Transverse colon (tissue), 4 donors: ENCODE measurements around the gene DAB2IP. TPM values are rescaled to one million over a fixed set of nuclear protein-coding genes. Genes with fewer than 3 reads are reported as not detected.

Experiments
- DNase-seq: peaks from one replicate; pipeline ENCODE4 v3.0.0-alpha.2; 2019
- H3K27ac ChIP-seq, 4 donors: fragments of 200-600 bp; sonication (generic); 2 replicates each; pipeline ENCODE4 v1.5.1; 2016 to 2018; ENCODE audit warnings: inconsistent platforms in 4 of 4
- H3K27me3 ChIP-seq: fragments of 200-600 bp; sonication (generic); 2 replicates; pipeline ENCODE4 v1.5.1; 2017; ENCODE audit warnings: inconsistent platforms
- H3K36me3 ChIP-seq, 4 donors: fragments of 200-600 bp; sonication (generic); 2 replicates each; pipeline ENCODE4 v1.5.1; 2017 to 2019; ENCODE audit warnings: inconsistent platforms in 4 of 4
- H3K4me1 ChIP-seq, 4 donors: fragments of 200-600 bp; sonication (generic); 2 replicates each; pipeline ENCODE4 v1.5.1; 2017 to 2020; ENCODE audit warnings: inconsistent platforms in 4 of 4
- H3K4me3 ChIP-seq, 4 donors: fragments of 200-600 bp; sonication (generic); 1 replicate in 1 of 4; 2 replicates in 3 of 4; pipeline versions ENCODE4 v1.5.1 to v1.6.1; 2017 to 2019; ENCODE audit warnings: inconsistent platforms in 4 of 4
- H3K9me3 ChIP-seq, 2 donors: fragments of 200-600 bp; sonication (generic); 2 replicates each; pipeline ENCODE4 v1.5.1; 2017 to 2019; ENCODE audit warnings: inconsistent platforms in 2 of 2
- CTCF ChIP-seq, 5 experiments: fragments of 200-600 bp in 3 of 5; fragments of 450-650 bp in 2 of 5; sonication (generic) in 3 of 5; IDR thresholded peaks; 1 replicate in 2 of 5; 2 replicates in 3 of 5; pipeline ENCODE4 v1.5.1; 2016 to 2017; ENCODE audit warnings: antibody characterized with exemption in 5 of 5, inconsistent platforms in 3 of 5, mild to moderate bottlenecking in 2 of 5, moderate library complexity in 1 of 5
- EP300 ChIP-seq: sonication (generic); formaldehyde crosslinking; IDR thresholded peaks from one replicate; pipeline ENCODE4 v1.6.1; 2017; ENCODE audit warnings: antibody characterized with exemption, low read depth
- POLR2A ChIP-seq: fragments of 450-650 bp; IDR thresholded peaks from one replicate; pipeline ENCODE4 v1.6.1; 2016; ENCODE audit warnings: antibody characterized with exemption, mild to moderate bottlenecking, moderate library complexity
- POLR2AphosphoS5 ChIP-seq, 3 donors: sonication (generic); formaldehyde crosslinking; IDR thresholded peaks; one replicate each; pipeline ENCODE4 v1.6.1; 2016; ENCODE audit warnings: antibody characterized with exemption in 3 of 3
- WGBS, 2 donors: methylation state at CpG; one replicate each; pipeline ENCODE4 v1.1.5; 2018; ENCODE audit warnings: low coverage in 1 of 2; 5-methylcytosine and 5-hydroxymethylcytosine counted together
- in situ Hi-C, 4 donors: fragments of 200-750 bp; cut with MboI; loops; one replicate each; pipeline versions ENCODE4 v1.15.0 to v1.15.1; 2017; ENCODE audit warnings: low sequenced_read_pairs in 3 of 4, low pct_ligation_motif_present in 1 of 4, low pct_unique_long_range_greater_than_20kb in 1 of 4
- intact Hi-C: fragments of 100-400 bp; cut with DNase I; formaldehyde crosslinking; loops from one replicate; pipeline ENCODE4 v1.15.1; 2023; ENCODE audit warnings: low total_unique reads
- total RNA-seq, 4 donors: library from RNA; depleted of rRNA; stranded (reverse); fragments of >200 nt; gene quantifications; one replicate each; pipeline ENCODE4 v1.1.0, GENCODE V29; 2016

The DAB2IP gene
- total RNA-seq, 4 donors from 2014 or later = 84.2 to 159 (median 90.7) TPM

DNA sequence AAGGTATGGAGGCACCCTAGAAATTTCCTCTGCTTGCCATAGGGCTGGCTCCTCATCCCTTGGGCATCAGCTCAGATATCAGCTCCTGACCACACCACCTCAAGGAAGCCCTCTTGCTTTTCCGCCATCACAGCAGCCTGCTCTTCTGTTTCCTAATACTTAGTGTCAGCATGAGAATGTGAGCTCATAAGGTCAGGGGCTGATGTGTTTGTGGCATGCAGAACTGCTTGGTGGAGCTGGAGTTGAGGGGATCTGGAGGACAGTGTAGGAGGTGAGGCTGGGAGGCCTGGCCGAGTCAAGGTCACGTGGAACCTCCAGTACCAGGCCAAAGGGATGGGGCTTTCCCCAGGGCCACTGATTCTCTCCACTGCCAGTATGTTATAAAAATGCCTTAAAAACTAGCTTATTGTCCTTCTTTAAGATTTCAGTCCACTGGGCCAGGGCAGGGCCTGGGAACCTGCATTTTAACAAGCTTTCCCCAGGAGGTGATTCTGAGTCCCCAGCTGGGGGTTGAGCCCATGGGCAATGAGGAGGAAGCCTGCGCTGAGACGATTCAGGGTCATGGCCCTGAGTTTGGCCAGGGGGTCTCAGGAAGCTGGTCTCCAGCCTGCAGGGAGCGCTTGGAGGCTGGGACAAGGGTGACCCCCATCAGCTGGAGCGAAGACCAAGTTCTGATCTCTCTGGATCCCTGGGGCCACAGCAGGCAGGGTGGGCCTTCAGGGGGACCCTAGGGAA, 28.6 kb downstream of the DAB2IP start:
- DNase-seq = no peak
- H3K27ac ChIP-seq = no peak overlapping the region
- intact Hi-C loops (no loop called here), in situ Hi-C loops (loop anchor here in 3 of 4 donors (10.0 to 25.0 kb wide), 4 partner anchors 125 to 315 kb away; no protein-coding TSS in a partner anchor)
- H3K9me3 ChIP-seq = no peaks in the 10 kb centered on the region
- whole genome bisulfite sequencing, 2 donors = 94 to 96% methylated on average over 2 to 7 of the region's 7 CpGs
- TF ChIP-seq POLR2AphosphoS5 (IDR thresholded peaks at IDR 0.05) = no peak
- no peak for TF ChIP-seq CTCF (IDR thresholded peaks at IDR 0.05)
- no peak for TF ChIP-seq EP300
- TF ChIP-seq POLR2A = no peak
- H3K4me1 ChIP-seq = peaks cover 0 to 9% (median 4%) of the 10 kb centered on the region in 4 donors
- H3K36me3 ChIP-seq = peaks cover 0 to 4% (median 0%) of the 10 kb centered on the region in 4 donors
- H3K27me3 ChIP-seq = no peaks in the 10 kb centered on the region
- no peak overlapping the region for H3K4me3 ChIP-seq

GRCh38 chr9:121681404-121681803, 30.0 kb downstream of the DAB2IP start:
- intact Hi-C loops (no loop called here), in situ Hi-C loops (loop anchor here in 3 of 4 donors (10.0 to 25.0 kb wide), 4 partner anchors 127 to 313 kb away; no protein-coding TSS in a partner anchor)
- Histone ChIP-seq H3K36me3 (peaks cover 0 to 4% (median 0%) of the 10 kb centered on the region in 4 donors), H3K4me1 (no peaks in the 10 kb centered on the region), H3K27me3 (no peaks in the 10 kb centered on the region), H3K9me3 (no peaks in the 10 kb centered on the region), H3K4me3 (no peak overlapping the region), H3K27ac (no peak overlapping the region)
- no peak for TF ChIP-seq EP300
- no peak for TF ChIP-seq POLR2AphosphoS5 (IDR thresholded peaks at IDR 0.05)
- TF ChIP-seq POLR2A = no peak
- TF ChIP-seq CTCF (IDR thresholded peaks at IDR 0.05) = no peak
- no peak for DNase-seq
- WGBS, 2 donors = 84 to 92% methylated on average over 2 to 7 of the region's 7 CpGs

GRCh38 chr9:121682201-121682600, 30.8 kb downstream of the DAB2IP start:
- intact Hi-C loops = no loop called here
- Histone ChIP-seq H3K9me3 (no peaks in the 10 kb centered on the region), H3K27me3 (no peaks in the 10 kb centered on the region), H3K4me1 (peaks cover 0 to 3% (median 1%) of the 10 kb centered on the region in 4 donors), H3K4me3 (no peak overlapping the region), H3K36me3 (peaks cover 0 to 4% (median 0%) of the 10 kb centered on the region in 4 donors), H3K27ac (no peak overlapping the region)
- in situ Hi-C loops = loop anchor here in 3 of 4 donors (10.0 to 25.0 kb wide), 4 partner anchors 127 to 313 kb away; no protein-coding TSS in a partner anchor
- DNase-seq = no peak
- TF ChIP-seq POLR2A (no peak), CTCF (IDR thresholded peaks at IDR 0.05) (no peak), EP300 (no peak), POLR2AphosphoS5 (IDR thresholded peaks at IDR 0.05) (no peak)
- 64% methylated on average over 6 of the region's 6 CpGs; no CpG with 5 or more reads in 1 of the 2 donors for WGBS, 2 donors

- peaks cover 0 to 4% (median 0%) of the 10 kb centered on the region in 4 donors for H3K36me3 ChIP-seq
- 72% methylated on average over 5 of the region's 5 CpGs; no CpG with 5 or more reads in 1 of the 2 donors for WGBS, 2 donors
- no peaks in the 10 kb centered on the region for H3K27me3 ChIP-seq
- H3K27ac ChIP-seq = no peak overlapping the region
- no peaks in the 10 kb centered on the region for H3K9me3 ChIP-seq
- no peak for TF ChIP-seq CTCF (IDR thresholded peaks at IDR 0.05)
- TF ChIP-seq POLR2A = no peak
- no peak for TF ChIP-seq EP300
- TF ChIP-seq POLR2AphosphoS5 (IDR thresholded peaks at IDR 0.05) = no peak
- H3K4me3 ChIP-seq = no peak overlapping the region
- H3K4me1 ChIP-seq = peaks cover 0 to 3% (median 1%) of the 10 kb centered on the region in 4 donors
- in situ Hi-C loops = loop anchor here in 3 of 4 donors (10.0 to 25.0 kb wide), 4 partner anchors 128 to 312 kb away; no protein-coding TSS in a partner anchor
- DNase-seq = no peak
- intact Hi-C loops = no loop called here
These were observed 31.6 kb downstream of the DAB2IP start for GRCh38 chr9:121682926-121683515.
